Measurements from ENCODE around the gene COG3. TPM values are rescaled to one million over a fixed set of nuclear protein-coding genes. Genes with fewer than 3 reads are reported as not detected.

The COG3 gene
- total and polyA plus RNA-seq, 10 of the 15 experiments (the other 5 are each of a cell fraction or from before 2014, with no cell fraction given): 6.1 to 35.1 (median 22.6) TPM

DNA sequence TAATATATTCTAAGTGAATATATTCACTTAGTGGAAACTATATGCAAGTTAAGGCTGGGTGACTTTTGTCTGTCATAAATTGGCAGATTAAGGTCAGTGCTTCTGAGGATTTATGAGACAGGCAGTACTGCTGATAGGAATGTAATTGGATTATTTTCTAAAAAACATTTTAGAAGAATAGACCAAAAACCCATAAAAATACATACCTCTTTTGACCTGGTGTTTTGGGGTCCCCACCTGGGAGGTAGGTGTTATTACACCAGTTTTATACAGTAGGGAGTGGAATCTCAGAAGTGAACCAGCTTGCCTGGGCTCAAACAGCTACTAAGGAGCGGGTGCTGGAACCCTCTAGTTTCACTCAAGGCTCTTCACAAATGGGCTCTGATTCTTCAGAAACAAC, 25.3 kb downstream of the COG3 start:
- intact Hi-C loops (cut with micrococcal nuclease; ENCODE audit: unreplicated experiment) (loop anchor here (2.0 kb wide), 1 partner anchor 119 kb away; no protein-coding TSS in a partner anchor), in situ Hi-C loops (cut with MboI) (no loop called here)
- no peaks in the 10 kb centered on the region for H3K9me3 ChIP-seq (replicated peaks; ENCODE audit: control insufficient read depth, insufficient read depth, low read length)
- no peak overlapping the region for H2AFZ ChIP-seq (ENCODE audit: control insufficient read depth, low read depth, low read length)
- peak; percentile 72 for FAIRE-seq
- no peaks in the 10 kb centered on the region for H3K79me2 ChIP-seq (ENCODE audit: control insufficient read depth, insufficient read depth, low read length)
- CTCF ChIA-PET: interaction anchor here (0.8 to 3.7 kb wide), 7 partner anchors 14 to 181 kb away, joined by 3 to 38 read pairs (median 3); no protein-coding TSS in a partner anchor
- no peaks in the 10 kb centered on the region for H3K4me1 ChIP-seq (ENCODE audit: control insufficient read depth, insufficient read depth, low read length)
- H3K27ac ChIP-seq (ENCODE audit: control insufficient read depth, insufficient read depth): no peak overlapping the region
- H3K27me3 ChIP-seq (replicated peaks in 1 of 2; ENCODE audit: control insufficient read depth in 2 of 2, insufficient read depth in 2 of 2, low read length in 1 of 2): no peaks in the 10 kb centered on the region
- no peaks in the 10 kb centered on the region for H4K20me1 ChIP-seq (ENCODE audit: control insufficient read depth, insufficient read depth)
- 100% methylated on average over 1 of the region's 1 CpG for WGBS (ENCODE audit: insufficient coverage, insufficient replicate concordance, low lambda C conversion rate, missing lambda C conversion rate)
- SMC1A ChIA-PET (ENCODE audit: uncharacterized antibody, unreplicated experiment): interaction anchor here (0.7 to 1.3 kb wide), 4 partner anchors 77 to 122 kb away, joined by 4 to 5 read pairs (median 4); no protein-coding TSS in a partner anchor
- H3K36me3 ChIP-seq (ENCODE audit: control insufficient read depth in 2 of 2, insufficient read depth in 2 of 2, low read length in 1 of 2): peaks cover 0 to 16% of the 10 kb centered on the region in 2 experiments; a peak in 1 of 4 replicates
- no peak overlapping the region for H3K4me2 ChIP-seq (ENCODE audit: control insufficient read depth, insufficient read depth)
- no TSS peak for BruUV-seq (replicated peaks)
- no peak overlapping the region for H3K9ac ChIP-seq (ENCODE audit: control insufficient read depth, insufficient read depth, low read length)
- RAD21 ChIA-PET (ENCODE audit: unreplicated experiment): interaction anchor here (0.7 to 2.0 kb wide), 4 partner anchors 23 to 121 kb away, joined by 3 to 9 read pairs (median 4); no protein-coding TSS in a partner anchor
- ATAC-seq: peak; percentile 88
- H3K4me3 ChIP-seq: no peak overlapping the region
- no peak for DNase-seq (ENCODE audit: low read depth, low spot score)
- TF ChIP-seq RAD21 (IDR thresholded peaks at IDR 0.05; ENCODE audit: insufficient read depth, low read depth, low read length) (peak; percentile 79), SMC3 (IDR thresholded peaks at IDR 0.05; ENCODE audit: borderline replicate concordance, low read length) (peak; percentile 46; the same call in 1 of the 2 replicates), EZH2 (IDR thresholded peaks at IDR 0.05; ENCODE audit: borderline replicate concordance, control insufficient read depth, low read depth, low read length) (no peak), NFXL1 (IDR thresholded peaks at IDR 0.05; ENCODE audit: borderline replicate concordance) (no peak), GABPA (IDR thresholded peaks at IDR 0.05; ENCODE audit: low read depth) (no peak), POLR2A (IDR thresholded peaks at IDR 0.05; ENCODE audit: low read depth, low read length) (no peak), CREM (IDR thresholded peaks at IDR 0.05; ENCODE audit: low read depth) (no peak)
- TF ChIP-seq, protein P1, sequence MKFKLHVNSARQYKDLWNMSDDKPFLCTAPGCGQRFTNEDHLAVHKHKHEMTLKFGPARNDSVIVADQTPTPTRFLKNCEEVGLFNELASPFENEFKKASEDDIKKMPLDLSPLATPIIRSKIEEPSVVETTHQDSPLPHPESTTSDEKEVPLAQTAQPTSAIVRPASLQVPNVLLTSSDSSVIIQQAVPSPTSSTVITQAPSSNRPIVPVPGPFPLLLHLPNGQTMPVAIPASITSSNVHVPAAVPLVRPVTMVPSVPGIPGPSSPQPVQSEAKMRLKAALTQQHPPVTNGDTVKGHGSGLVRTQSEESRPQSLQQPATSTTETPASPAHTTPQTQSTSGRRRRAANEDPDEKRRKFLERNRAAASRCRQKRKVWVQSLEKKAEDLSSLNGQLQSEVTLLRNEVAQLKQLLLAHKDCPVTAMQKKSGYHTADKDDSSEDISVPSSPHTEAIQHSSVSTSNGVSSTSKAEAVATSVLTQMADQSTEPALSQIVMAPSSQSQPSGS (IDR thresholded peaks at IDR 0.05; ENCODE audit: low read length): no peak
- TF ChIP-seq, protein P2, sequence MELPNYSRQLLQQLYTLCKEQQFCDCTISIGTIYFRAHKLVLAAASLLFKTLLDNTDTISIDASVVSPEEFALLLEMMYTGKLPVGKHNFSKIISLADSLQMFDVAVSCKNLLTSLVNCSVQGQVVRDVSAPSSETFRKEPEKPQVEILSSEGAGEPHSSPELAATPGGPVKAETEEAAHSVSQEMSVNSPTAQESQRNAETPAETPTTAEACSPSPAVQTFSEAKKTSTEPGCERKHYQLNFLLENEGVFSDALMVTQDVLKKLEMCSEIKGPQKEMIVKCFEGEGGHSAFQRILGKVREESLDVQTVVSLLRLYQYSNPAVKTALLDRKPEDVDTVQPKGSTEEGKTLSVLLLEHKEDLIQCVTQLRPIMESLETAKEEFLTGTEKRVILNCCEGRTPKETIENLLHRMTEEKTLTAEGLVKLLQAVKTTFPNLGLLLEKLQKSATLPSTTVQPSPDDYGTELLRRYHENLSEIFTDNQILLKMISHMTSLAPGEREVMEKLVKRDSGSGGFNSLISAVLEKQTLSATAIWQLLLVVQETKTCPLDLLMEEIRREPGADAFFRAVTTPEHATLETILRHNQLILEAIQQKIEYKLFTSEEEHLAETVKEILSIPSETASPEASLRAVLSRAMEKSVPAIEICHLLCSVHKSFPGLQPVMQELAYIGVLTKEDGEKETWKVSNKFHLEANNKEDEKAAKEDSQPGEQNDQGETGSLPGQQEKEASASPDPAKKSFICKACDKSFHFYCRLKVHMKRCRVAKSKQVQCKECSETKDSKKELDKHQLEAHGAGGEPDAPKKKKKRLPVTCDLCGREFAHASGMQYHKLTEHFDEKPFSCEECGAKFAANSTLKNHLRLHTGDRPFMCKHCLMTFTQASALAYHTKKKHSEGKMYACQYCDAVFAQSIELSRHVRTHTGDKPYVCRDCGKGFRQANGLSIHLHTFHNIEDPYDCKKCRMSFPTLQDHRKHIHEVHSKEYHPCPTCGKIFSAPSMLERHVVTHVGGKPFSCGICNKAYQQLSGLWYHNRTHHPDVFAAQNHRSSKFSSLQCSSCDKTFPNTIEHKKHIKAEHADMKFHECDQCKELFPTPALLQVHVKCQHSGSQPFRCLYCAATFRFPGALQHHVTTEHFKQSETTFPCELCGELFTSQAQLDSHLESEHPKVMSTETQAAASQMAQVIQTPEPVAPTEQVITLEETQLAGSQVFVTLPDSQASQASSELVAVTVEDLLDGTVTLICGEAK (IDR thresholded peaks at IDR 0.05; ENCODE audit: borderline replicate concordance): no peak
- TF ChIP-seq, protein P3, sequence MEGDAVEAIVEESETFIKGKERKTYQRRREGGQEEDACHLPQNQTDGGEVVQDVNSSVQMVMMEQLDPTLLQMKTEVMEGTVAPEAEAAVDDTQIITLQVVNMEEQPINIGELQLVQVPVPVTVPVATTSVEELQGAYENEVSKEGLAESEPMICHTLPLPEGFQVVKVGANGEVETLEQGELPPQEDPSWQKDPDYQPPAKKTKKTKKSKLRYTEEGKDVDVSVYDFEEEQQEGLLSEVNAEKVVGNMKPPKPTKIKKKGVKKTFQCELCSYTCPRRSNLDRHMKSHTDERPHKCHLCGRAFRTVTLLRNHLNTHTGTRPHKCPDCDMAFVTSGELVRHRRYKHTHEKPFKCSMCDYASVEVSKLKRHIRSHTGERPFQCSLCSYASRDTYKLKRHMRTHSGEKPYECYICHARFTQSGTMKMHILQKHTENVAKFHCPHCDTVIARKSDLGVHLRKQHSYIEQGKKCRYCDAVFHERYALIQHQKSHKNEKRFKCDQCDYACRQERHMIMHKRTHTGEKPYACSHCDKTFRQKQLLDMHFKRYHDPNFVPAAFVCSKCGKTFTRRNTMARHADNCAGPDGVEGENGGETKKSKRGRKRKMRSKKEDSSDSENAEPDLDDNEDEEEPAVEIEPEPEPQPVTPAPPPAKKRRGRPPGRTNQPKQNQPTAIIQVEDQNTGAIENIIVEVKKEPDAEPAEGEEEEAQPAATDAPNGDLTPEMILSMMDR (IDR thresholded peaks at IDR 0.05 in 2 of 3, conservative IDR thresholded peaks at IDR 0.05 in 1 of 3; ENCODE audit: control insufficient read depth in 2 of 3, extremely low read depth in 1 of 3, insufficient read depth in 1 of 3, low read depth in 3 of 3, low read length in 3 of 3): peak; percentile 29 to 55 (median 47); a peak in 5 of 6 replicates
- POLR2A ChIA-PET: no interaction called here
